Measurements from ENCODE around the gene NKPD1.

- TF ChIP-seq EZH2 (IDR thresholded peaks at IDR 0.05; ENCODE audit: insufficient read depth, poor library complexity, severe bottlenecking) (no peak), EZH2phosphoT487 (IDR thresholded peaks at IDR 0.05; ENCODE audit: insufficient read depth, low read depth) (no peak)
These were observed 23.5 kb downstream of the NKPD1 start for GRCh38 chr19:45137179-45137761.

All from GM23248 (cell line).